Left renal pelvis (tissue), 4 donors: Measurements from ENCODE around the gene CLDN7. TPM values are rescaled to one million over a fixed set of nuclear protein-coding genes. Genes with fewer than 3 reads are reported as not detected.
A peak's percentile ranks its signal among the peaks of the same experiment; 100 is the strongest.

Source experiments
- DNase-seq, 4 donors: peaks; one replicate each; pipeline ENCODE4 v3.0.0-alpha.2; 2013; ENCODE audit warnings: low read depth in 4 of 4, low spot score in 3 of 4
- polyA plus RNA-seq, 4 donors: library from polyadenylated mRNA; unstranded; fragments of 120-200 nt; gene quantifications; one replicate each; pipeline ENCODE4 v1.2.1, GENCODE V29; 2013; ENCODE audit not compliant: insufficient read length in 4 of 4

CLDN7 gene
- 10 to 100 TPM in 3 of 4 donors, 1 to 10 TPM in 1; 1.3 to 58.7 (median 50.8) TPM for polyA plus RNA-seq

GRCh38 chr17:7262192-7262934 lies at the start of gene CLDN7:
CLDN7 (minus strand) TSS chr17:7262478; CDS start chr17:7262043, 435 bp downstream.
- no peak for DNase-seq

GRCh38 chr17:7311110-7311705 lies 48.9 kb upstream of the CLDN7 start:
- DNase-seq, result no peak

DNA sequence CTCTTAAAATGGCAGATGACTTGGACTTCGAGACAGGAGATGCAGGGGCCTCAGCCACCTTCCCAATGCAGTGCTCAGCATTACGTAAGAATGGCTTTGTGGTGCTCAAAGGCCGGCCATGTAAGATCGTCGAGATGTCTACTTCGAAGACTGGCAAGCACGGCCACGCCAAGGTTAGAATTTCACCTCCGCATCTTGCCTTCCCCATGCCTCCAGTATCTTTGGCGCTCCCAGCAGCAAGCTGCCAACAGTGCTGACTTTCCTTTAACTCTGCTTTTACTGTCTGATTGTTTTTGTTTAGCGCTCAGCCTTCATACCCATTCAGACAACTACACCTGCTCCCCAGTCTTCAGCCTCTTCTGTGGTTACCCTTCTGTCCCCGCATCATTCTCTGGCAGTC lies 47.4 kb upstream of the CLDN7 start:
- DNase-seq, result no peak

DNA sequence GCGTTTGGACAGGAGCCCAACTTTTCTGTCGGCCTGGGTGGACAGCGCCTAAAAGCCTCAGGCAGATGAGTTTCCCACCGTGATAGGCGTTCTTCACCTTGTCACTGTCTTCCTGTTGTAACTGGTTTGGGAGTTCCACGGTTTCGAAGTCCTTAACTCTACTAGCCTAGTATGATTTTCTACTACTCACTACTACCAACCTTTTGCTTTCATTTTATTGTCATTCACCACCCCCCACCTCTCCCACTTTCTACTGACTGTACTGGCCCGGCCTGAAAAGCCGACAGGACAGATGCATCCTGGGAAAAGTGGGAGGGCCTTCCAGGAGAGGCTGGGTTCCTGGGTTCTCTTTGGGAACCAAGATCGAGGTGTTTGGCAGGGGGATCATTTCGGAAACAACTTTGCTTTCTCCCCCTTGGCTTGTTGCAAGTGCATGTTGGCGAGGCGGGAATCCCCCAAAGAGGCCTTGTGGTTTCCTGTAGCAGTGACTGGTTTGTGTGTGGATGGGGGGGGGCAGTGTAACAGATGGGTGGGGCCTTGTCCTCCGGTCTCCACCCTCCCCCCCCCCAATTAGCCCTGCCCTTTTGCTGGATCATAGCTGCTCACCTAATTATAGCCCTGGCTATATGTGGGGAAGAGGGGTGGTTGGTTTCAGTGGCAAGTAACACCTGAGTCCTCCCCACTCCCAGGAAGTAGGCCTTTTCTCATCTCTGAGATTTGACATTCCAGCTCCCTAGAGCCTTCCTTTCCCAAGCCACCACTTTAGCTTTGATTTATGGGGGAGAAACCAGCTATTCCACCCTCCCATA lies 46.6 kb upstream of the CLDN7 start:
- no peak for DNase-seq

DNA sequence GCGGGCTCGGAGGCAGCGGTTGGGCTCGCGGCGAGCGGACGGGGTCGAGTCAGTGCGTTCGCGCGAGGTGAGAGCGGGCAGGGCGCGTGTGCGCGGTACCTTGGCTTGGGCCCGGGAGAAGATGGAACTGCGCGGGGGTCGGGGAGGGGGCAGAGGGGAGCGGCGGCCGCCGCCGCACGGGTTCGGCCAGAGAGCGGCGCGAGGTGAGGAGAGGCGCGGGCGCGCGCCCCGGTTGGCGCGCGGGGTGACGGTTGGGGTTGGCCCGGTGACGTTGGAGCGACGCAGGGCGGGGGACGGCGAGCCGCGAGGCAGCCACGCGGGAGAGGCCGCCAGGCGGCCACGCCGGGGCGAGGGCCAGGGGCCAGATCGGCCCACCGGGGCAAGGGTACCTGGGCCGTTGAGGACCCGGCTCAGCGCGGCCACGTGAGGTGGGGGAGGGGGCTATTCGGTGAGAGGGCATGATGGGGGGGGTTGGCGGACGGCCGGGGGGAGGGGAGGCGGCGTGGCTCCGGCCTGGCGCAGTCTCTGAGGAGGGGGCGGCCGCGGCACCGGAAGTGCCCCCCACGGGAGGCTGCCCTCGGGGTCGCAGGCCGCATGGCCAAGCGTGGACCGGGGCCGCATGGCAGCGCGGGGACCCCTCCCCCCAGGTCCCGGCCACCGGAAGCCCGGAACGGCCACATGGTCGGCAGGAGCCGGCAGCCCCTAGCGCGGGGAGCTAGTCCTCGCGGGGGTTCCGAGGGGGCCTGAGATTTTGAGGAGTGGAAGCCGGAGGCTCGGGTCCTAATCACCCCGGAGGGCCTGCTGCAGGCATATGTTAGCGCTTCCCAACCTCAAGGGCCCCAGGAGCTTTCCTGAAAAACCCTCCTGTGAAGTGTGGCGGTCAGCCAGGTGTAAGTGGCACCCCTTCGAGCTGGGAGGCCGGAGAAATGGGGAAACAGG lies 45.7 kb upstream of the CLDN7 start:
- no peak for DNase-seq

DNA sequence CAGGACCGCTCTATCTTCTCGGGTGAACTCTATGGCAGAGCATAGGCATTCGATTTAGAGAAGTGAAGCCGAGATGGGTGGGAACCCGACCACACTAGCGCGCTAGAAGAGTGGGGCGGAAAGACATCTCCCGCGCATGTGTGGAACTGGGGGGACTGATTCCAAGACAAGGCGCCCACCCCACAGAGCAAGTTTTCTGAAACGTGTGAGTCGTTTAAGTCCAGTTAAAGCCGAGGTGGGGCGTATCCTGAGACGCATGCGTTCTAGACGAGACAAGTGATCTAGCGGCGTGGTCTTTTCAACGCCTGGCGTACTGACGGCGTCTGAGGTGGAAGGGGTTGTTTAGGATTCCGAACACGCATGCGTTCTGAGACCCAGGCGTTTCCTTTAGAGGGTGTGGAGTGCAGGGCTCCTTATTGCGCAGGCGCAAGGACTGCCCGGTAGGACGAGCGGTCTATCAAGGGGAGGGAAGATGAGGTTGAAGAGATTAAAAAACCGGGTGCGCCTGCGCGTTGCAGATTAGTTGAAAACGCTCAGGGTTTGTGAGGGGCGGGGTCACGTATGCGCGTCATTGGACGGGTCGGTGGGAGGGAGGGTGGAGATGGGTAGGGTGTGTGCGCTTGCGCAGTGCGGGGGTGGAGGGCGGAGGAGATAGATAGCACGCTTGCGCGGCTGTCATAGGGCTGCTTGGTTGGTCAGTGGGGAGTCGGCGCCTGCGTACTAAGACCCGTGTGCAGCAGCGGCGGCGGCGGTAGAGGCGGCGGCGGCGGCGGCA lies 44.8 kb upstream of the CLDN7 start, which contains the start of gene EIF5A:
Gene EIF5A (plus strand): TSS at position 718 of the 775 bp plus-strand sequence. CDS start 2,008 bp downstream, outside the sequence.
- DNase-seq, result peak; percentile 100

DNA sequence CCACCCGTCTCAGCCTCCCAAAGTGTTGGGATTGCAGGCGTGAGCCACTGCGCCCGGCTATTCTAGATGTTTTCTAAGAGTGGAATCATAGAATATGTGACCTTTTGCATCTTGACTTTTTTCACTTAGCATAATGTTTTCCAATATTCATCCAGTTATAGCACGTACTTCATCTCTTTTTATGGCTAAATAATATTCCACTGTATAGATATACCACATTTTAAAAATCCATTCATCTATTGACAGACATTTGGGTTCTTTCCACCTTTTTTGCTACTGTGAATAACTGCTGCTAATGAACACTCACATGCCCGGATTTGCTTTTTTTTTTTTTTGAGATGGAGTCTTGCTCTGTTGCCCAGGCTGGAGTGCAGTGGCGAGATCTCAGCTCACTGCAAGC lies 41.9 kb upstream of the CLDN7 start:
- DNase-seq, result no peak

DNA sequence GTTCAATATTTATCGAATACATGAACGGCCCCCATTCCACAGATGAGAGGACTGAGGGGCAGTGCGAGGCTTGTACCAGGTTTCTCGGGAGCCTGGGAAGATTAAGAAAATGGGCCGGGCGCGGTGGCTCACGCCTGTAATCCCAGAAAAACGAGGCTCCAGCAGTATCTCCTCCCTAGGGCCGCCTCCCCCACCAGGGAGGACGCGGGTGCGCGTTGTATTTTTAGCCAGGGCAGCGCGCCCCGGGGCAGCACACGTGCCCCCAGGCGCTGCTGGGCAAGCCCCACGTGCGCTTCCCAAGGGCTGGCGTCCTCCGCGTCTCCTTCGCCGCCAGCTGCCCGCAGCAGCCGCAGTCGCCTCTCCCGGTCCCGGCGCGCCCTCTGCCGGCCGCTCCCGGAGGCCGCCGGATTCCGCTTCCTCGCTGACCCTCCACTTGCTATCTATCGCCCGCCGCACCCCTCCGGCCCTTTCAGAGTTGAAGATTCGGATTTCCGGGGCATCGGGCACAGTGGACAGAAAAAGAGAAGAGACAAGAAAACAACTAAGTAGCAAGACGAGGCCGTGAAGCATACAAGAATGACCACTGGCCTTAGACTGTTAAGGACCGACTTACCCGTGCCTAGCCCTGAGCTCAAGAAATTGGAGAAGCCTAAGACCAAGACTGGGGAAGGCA lies 34.0 kb upstream of the CLDN7 start:
- DNase-seq, result peak in 1 of 4 donors; percentile 48

- no peak for DNase-seq
Observed at GRCh38 chr17:7295230-7296180, 33.2 kb upstream of the CLDN7 start.

GRCh38 chr17:7294614-7295153 lies 32.4 kb upstream of the CLDN7 start, which contains the start of gene YBX2:
YBX2 (minus strand) TSS chr17:7294639; CDS start chr17:7294500, 139 bp downstream.
- no peak for DNase-seq

- no peak for DNase-seq
Observed at GRCh38 chr17:7293816-7294613, 31.7 kb upstream of the CLDN7 start.

DNA sequence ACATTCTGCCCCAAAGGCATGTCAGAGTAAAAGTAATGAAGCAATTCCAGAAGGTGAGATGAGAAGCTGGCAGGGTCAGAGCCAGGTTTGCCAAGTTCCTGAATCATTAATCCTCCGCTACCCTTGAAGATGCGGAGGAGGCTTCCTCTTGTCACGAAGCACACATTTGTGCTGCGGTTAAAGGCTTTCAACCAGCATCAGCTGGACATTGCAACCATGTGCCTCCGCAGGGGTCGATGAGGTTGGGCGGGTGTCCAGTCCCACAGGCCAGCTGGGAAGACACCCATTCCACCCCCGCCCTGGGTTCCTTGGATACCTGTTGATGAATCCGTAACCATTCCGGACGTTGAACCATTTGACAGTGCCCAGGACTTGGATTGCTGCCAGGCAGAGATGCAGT lies 30.9 kb upstream of the CLDN7 start:
- no peak for DNase-seq

DNA sequence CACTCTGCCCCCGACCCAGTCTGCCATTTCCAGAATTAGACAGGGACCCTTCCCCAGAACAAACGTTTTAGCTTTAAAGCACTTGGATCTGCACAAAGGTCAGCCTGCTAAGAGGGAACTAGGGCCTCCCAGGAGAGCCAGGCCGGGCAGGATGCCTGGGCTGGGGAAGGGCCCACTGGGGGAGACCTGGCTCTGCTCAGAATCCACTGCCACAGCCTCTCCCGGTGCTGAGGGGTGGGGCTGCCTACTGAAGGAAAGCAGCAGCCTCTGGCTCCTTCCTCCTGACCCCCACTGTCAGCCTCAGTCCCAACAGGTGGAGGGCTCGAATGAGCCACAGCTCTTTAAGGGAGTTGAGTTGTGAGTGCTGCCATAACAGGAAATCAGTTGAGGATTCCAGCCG lies 30.5 kb upstream of the CLDN7 start:
- DNase-seq, result no peak

GRCh38 chr17:7292194-7292593 lies 29.9 kb upstream of the CLDN7 start:
- no peak for DNase-seq

GRCh38 chr17:7290685-7291084 lies 28.4 kb upstream of the CLDN7 start:
- no peak for DNase-seq

DNA sequence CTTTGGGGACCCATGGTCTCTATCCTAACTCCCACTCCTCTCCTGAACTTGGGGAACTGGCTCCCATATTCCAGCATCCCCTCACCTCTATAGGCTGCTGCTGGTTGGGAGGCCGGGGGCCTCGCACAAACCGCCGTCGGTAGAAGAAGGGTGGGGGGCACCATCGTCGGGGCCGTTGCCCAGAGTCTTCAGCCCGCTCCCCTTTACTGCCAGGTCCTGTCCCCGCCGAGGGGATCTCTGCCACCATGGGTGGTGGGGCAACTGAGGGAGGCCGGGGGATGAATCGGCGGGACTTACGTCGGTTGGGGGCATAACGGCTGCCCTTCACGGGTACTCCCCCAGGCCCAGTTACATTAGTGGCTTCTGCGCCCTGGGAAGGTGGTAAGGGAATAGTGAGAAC lies 27.9 kb upstream of the CLDN7 start:
- no peak for DNase-seq
